GM18951 (cell line): ENCODE data around the gene ASCC1.
"Not testable (repeated sequence)": the region's sequence is repeated elsewhere in the genome, so short reads cannot be mapped to it uniquely, and the experiment has no call there.

Experiments
- POLR2A ChIP-seq: IDR thresholded peaks from 4 replicates; pipeline ENCODE4 v1.6.1; 2011; ENCODE audit warnings: mild to moderate bottlenecking; ENCODE audit not compliant: insufficient read length, insufficient read depth; ENCODE audit errors: extremely low read depth
- in situ Hi-C: fragments of 300-500 bp; cut with MboI; formaldehyde crosslinking; loops from one replicate; pipeline ENCODE4 v1.12.0; 2022; ENCODE audit warnings: low sequenced_read_pairs, mixed read lengths, inconsistent platforms; ENCODE audit not compliant: unreplicated experiment

The ASCC1 gene

DNA sequence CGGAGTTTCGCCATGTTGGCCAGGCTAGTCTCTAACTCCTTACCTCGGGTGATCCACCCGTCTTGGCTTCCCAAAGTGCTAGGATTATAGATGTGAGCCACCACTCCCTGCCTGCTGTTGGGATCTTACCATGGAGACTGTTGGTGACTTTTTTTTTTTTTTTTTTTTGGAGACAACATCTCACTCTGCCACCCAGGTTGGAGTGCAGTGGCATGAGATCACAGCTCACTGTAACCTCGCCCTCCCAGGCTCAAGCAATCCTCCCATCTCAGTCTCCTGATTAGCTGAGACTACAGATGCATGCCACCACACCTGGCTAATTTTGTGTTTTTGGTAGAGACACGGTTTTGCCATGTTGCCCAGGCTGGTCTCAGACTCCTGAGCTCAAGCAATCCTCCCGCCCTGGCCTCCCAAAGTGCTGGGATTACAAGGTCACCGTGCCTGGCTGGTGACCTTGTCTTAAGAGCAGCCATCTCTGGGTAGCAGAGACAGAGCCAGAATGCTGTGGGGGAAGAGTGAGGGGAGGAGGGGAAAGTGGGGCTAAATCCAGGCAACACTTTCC lies 25.7 kb upstream of the ASCC1 start:
- in situ Hi-C loops, result no loop called here
- TF ChIP-seq POLR2A, result no peak

DNA sequence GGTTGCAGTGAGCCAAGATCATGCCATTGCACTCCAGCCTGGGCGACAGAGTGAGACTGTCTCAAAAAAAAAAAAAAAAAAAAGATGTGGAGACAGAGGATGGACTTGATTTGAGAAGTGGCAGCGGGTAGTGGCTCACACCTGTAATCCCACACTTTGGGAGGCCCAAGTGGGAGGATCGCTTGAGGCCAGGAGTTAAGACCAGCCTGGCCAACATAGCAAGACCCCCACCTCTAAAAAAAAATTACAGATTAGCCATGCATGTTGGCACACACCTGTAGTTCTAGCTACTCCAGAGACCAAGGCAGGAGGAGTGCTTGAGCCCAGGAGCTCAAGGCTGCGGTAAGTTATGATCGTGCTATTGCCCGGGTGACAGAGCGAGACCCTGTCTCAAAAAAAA lies 24.3 kb upstream of the ASCC1 start:
- in situ Hi-C loops, result no loop called here
- TF ChIP-seq POLR2A, result no peak

DNA sequence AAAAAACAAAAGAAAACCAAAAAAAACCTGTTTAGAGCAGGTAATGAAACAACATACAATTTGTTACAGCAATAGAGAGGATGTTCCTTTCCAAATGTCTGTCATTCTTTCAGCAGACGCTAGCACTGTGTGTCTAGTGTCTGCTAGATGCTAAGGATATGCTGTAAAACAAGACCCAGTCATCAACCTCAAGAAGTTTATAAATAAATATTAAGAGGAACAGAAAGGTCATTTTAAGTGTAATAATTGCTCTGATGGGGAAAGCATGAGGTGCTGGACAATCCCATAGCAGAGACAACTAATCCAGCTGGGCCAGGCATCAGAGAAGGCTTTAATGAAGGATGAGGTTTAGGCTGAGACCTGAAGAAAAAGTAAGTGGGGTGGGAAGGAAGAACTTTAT lies 23.3 kb upstream of the ASCC1 start:
- in situ Hi-C loops, result no loop called here
- no peak for TF ChIP-seq POLR2A

DNA sequence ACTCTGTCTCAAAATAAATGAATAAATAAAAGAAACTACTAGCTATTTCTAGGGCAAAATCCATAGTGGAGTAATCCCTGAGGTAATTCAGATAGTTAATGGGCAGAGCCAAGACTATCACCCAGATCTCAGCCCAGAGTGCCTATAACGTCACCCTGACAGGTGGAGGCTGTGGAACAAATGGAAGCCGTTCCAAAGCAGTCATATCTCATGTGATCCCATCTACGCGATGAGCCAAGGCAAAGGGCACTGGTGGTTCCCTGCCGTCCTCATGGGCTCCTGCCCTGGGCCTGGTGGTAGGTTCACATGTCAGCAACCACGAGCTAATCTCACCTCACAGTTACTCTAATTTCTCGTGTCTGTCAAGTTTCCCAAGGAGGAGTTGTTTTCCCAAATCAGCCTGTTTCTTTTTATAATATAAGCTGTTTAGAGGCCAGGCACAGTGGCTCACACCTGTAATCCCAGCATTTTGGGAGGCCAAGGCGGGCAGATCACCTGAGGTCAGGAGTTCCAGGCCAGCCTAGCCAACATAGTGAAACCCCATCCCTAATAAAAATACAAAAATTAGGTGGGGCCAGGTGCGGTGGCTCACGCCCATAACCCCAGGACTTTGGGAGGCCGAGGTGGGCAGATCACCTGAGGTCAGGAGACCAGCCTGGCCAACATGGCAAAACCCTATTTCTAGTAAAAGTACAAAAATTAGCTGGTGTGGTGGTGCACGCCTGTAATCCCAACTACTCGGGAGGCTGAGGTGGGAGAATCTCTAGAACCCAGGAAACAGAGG lies 22.5 kb upstream of the ASCC1 start:
- TF ChIP-seq POLR2A, result no peak
- in situ Hi-C loops, result no loop called here

DNA sequence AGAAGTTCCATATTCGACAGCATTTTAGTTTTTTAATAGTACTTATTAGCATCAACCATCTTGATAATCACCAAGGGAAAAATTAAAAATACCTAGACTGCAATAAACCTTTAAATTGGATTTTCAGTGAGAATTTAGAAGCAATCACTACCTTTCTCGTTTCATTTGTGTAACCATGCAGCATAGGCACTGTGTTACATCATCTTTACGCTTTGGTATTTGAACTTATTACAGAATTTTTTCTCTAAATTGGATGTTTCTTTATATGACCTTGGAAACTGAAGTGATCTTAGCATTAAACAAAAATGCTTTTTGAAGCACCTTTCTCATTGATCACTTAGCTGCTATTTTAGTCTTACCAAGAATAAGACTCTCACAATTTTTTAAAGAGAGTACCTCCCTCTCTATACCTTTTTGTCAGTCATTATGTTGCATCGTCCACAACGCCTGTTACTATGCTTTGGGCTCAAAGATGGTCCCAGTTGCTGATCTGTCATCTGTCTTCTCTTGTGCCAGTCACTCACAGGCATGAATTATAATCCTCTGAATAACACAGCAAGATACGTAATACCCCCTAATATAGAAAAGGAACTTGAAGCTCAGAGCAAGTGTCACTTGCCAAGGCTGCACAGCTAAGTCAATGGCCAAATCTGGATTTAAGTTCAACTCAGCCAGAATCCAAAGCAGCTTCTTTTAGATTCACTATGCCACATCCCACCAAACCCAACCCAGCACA lies 19.6 kb upstream of the ASCC1 start:
- no peak for TF ChIP-seq POLR2A
- in situ Hi-C loops, result no loop called here

DNA sequence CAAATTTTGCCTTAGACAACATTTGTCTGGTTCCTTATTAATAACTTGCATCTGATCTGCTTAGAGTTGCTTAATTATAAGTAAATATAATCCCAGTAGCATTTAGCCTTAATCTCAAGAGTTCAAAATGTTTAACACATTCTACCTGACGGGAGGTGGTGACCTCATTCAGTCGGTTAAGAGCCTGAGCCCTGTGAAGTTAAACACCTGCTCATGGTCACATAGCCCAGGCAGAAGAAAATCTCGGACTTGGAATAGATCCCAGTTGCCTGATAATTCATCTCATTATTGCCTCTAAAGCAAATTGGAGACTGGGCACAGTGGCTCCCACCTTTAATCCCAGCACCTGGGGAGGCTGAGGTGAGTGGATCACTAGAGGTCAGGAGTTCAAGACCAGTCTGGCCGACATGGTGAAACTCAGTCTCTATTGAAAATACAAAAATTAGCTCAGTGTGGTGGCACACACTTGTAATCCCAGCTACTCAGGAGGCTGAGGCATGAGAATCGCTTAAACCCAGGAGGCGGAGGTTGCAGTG lies 18.6 kb upstream of the ASCC1 start:
- no peak for TF ChIP-seq POLR2A
- in situ Hi-C loops, result no loop called here

DNA sequence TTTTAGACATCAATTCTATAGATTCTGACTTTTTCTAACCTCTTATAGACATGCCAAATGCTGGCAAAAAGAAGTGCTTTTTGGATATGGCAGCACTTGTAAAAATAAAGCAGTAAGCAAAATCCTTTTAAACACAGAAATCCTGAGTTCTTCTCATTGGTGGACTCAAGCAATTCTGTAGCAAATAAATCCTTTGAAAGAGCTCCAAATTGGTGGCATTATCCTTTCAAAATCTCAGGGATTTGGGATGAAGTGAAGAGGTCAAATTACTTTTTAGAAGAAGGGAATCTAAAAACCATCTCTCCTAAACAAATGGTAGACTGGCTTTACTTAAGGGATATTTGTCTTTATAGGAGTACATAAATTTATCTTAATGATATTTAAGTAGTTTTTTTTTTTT lies 17.5 kb upstream of the ASCC1 start:
- no peak for TF ChIP-seq POLR2A
- in situ Hi-C loops, result no loop called here

DNA sequence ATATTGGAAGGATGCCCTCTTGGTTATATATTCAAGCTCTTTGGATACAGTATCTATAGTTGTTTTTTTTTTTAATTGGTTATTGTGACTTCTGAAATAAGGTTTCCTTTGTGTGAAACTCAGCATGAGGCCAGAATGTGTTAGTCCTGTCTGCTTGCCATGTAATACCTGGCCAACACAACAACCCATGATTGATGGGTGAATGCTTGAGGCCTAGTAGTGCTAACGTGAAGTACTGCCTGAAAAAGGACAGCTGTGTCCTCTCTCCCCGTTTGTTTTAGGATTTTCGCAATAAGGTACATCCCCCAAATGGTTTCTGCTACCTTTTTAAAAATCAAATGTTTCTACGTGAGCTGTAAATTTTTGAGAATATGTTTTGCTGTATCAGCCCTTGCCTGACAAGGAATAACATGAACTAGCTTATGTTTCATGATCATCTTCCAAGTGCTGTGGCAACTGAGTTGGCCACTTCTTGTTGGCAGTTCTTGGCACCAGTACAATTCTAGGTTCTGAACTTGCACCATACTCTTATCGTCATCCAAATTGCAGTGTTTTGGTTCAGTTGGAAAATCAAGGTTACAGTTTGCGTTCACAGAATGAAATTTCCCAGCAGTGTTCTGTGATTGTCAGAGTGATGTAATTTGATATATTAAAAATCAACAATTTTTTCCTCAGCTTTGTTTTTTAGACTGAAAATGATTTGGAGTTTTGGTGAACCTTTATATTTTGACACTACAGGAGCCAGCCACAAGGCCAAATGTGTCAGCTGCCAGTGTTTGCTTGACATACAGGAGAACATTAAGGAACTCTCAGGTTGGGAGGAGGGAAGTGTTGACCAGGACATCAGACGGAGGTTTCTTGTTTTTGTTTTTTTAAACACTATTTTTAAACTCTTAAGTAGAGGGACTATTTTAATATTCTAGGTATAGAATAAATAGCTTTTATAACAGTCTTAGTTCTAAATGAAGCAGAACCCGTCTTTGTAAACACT lies 13.5 kb upstream of the ASCC1 start:
- TF ChIP-seq POLR2A, result no peak
- in situ Hi-C loops, result no loop called here

DNA sequence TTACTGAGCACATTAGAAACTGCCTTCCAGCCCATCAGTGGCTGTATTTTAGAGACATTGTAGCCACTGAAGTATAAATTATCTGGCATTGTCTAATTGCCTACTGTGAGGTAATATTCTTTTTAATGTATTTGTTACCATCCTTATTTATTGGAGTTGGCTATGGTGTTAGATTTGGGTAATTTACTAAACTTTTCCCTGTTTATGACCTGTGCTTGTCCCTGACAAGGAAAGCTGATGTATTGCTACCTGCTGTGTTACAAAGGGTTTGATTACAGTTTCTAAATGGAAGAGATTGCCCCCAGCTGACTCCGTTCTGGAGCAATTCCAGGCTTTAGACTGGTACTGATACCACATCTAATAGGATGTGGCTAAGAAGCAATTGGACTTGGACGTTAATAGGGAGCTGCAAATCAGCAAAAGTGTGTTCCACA lies 12.3 kb upstream of the ASCC1 start:
- in situ Hi-C loops, result no loop called here
- TF ChIP-seq POLR2A, result no peak

DNA sequence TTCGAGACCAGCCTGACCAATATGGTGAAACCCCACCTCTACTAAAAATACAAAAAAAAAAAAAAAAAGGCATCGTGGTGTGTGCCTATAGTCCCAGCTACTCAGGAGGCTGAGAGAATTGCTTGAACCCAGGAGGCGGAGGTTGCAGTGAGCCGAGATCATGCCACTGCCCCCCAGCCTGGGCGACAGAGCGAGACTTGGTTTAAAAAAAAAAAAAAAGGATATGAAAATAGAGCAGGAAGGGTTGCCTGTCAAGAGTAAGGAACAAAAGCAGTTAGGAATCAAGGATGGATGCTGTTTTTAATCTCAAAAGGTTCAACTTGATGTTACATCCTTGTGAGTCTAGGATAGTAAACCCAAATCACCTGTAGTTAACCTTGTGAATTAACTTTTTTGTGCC lies 11.8 kb upstream of the ASCC1 start:
- no peak for TF ChIP-seq POLR2A
- in situ Hi-C loops, result no loop called here

DNA sequence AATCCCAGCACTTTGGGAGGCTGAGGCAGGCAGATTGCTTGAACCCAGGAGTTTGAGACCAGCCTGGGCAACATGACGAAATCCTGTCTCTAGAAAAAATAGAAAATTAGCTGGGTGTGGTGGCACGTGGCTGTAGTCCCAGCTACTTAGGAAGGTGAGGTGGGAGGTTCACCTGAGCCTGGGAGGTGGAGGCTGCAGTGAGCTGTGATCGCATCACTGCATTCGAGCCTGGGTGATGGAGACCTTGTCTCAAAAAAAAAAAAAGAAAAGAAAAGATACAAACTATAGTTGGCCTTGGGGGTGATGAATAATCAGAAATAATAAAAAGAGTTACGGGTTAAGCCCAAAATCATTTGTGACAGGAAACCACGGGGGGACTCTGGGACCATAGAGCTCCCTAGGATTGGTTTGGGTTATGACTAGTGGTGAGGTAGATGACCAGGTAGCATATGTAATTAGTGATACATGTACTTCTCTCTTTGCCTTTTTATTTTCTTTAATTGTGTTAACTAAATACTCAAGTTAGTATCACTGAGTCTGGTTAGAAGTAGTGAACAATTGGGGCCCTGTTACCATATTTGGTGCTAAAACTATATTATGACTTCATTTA lies 10.4 kb upstream of the ASCC1 start:
- in situ Hi-C loops, result no loop called here
- no peak for TF ChIP-seq POLR2A

DNA sequence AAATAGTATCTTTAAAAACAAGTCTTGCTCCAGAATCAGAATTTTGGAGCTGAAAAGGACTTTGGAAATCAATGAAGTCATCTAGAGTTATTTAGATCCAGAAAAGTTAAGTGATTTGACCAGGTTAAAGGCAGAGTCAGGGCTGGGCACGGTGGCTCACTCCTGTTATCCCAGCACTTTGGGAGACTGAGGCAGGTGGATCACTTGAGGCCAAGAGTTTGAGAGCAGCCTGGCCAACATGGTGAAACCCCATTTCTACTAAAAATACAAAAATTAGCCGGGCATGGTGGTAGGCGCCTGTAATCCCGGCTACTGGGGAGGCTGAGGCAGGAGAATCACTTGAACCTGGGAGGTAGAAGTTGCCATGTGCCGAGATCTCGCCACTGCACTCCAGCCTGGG lies 8.1 kb upstream of the ASCC1 start:
- in situ Hi-C loops, result not testable (repeated sequence)

DNA sequence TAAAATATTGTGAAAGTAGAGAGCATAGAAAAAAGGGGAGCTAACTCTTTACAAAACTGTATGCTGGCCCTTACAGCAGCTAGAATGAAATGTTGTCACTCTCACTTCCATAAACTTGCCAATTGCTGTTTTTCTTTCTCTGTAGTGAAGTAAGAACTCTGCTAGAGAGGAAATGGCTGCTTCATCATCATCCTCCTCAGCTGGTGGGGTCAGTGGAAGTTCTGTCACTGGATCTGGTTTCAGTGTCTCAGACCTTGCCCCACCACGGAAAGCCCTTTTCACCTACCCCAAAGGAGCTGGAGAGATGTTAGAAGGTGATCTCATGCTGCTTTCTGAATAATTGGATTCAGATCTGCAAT lies 7.6 kb upstream of the ASCC1 start:
- in situ Hi-C loops, result no loop called here
- TF ChIP-seq POLR2A, result no peak

DNA sequence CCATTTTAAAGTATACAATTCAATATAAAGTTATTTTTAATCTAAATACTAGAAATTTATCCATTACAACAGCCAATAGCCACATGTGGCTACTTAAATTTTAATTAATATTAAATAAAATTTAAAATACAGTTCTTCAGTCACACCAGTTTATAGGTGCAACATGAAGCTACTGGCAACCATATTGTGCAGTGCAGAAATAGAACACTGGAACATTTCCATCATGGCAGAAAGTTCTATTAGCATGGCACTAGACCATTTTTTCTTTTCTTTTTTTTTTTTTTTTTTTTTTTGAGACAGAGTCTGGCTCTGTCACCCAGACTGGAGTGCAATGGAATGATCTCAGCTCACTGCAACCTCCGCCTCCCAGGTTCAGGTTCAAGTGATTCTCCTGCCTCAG lies 5.2 kb upstream of the ASCC1 start:
- no peak for TF ChIP-seq POLR2A
- in situ Hi-C loops, result no loop called here
